GM10266 (cell line): ENCODE measurements around the gene ECE1.

Experiments
- DNase-seq: peaks from one replicate; pipeline ENCODE4 v3.0.0; 2012; ENCODE audit errors: extremely low spot score
- TF ChIP-seq, protein P1 (sequence below): IDR thresholded peaks from 2 replicates; pipeline ENCODE4 v1.5.1; 2012; ENCODE audit warnings: mild to moderate bottlenecking, low read depth; ENCODE audit not compliant: control insufficient read depth, insufficient read depth; ENCODE audit errors: missing control alignments

The ECE1 gene

GRCh38 chr1:21294266-21294989 lies 4.2 kb upstream of the ECE1 start:
- peak; percentile 77 for DNase-seq
- TF ChIP-seq, protein P1, sequence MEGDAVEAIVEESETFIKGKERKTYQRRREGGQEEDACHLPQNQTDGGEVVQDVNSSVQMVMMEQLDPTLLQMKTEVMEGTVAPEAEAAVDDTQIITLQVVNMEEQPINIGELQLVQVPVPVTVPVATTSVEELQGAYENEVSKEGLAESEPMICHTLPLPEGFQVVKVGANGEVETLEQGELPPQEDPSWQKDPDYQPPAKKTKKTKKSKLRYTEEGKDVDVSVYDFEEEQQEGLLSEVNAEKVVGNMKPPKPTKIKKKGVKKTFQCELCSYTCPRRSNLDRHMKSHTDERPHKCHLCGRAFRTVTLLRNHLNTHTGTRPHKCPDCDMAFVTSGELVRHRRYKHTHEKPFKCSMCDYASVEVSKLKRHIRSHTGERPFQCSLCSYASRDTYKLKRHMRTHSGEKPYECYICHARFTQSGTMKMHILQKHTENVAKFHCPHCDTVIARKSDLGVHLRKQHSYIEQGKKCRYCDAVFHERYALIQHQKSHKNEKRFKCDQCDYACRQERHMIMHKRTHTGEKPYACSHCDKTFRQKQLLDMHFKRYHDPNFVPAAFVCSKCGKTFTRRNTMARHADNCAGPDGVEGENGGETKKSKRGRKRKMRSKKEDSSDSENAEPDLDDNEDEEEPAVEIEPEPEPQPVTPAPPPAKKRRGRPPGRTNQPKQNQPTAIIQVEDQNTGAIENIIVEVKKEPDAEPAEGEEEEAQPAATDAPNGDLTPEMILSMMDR, result no peak

DNA sequence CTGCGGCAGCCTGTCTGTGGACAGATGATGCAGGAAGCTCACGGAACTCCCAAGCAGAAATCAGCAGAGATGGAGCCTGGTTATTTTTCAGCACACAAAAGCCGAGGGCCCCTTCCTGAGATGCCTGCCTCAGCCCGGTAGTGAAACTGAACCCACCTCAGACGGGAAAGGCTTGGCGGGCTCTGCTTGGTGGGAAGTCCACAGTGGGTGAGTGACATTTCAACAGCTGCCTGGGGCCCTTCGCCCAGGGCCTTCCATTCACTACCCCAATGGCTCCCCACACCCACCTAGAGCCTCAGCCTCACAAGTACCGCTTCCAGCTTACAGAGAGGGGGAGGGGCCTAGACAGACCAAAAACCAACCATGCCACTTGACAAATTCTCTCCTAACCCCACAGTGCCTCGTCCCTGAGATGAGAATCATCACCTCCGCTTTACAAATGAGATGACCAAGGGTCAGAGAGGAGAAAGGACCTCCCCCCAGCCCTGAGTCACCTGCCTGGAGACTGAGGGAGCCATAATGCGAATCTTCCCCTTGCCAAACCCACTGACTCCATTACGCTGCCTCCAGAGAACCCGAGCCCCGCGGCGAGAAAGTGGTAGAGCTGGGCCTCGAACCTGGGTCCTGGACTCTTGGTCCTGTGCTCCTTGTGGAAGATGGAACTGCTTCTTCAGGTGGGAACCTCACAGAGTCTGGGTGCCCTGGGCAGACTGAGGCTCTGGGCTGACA lies 3.4 kb upstream of the ECE1 start:
- DNase-seq, result peak; percentile 65
- TF ChIP-seq, protein P1, result no peak

GRCh38 chr1:21292984-21293536 lies 2.8 kb upstream of the ECE1 start:
- TF ChIP-seq, protein P1, result no peak

DNA sequence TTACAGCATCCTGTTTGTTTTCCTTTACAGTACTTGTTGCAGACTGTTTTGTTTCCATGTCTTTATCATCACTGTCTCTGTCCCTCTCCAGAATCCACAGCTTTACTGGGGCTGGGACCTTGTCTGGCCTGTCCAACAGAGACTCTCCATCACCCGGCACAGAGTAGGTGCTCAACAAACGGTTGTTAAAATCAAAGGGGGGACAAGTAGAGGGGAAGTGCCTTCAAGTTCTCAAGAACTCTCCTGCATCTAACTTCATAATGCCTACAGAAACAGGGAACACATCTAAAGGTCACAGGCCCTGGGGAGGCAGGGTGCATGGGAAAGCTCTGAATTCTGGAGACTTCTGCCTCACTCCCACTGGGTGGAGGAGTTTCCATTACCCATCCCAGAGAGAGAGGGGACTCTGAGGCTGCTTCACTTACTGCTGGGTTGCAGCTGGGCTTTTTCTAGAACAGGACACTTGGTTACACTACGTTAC lies 2.3 kb upstream of the ECE1 start:
- no peak for DNase-seq
- TF ChIP-seq, protein P1, result no peak

More at GRCh38 chr1:21292984-21293536, 2.8 kb upstream of the ECE1 start:
- peak; percentile 69 for DNase-seq

GRCh38 chr1:21291964-21292363 lies 1.7 kb upstream of the ECE1 start:
- DNase-seq, result no peak

DNA sequence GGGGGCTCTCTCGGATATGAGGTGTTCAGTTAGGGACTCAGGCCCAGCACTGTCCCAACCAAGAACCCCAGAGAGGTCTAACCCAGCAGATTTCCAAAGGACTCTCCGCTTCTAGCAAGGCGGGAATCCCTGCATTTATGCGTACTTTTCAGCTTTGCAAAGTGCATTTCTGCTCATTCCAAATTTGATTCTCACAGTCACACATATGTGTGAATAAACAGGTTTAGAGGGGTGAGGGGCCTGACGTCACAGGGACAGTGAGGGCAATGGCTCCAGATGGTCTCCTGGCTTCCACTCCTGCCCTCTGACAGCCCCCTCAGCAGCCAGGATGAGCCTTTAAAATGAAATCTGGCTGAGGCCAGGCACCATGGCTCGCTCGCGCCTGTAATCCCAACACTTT lies 921 bp upstream of the ECE1 start:
- TF ChIP-seq, protein P1, result no peak
- DNase-seq, result no peak

More at GRCh38 chr1:21291964-21292363, 1.7 kb upstream of the ECE1 start:
- TF ChIP-seq, protein P1, result no peak
